Right renal pelvis (tissue), 4 donors: ENCODE data around the gene PADI3. TPM values are rescaled to one million over a fixed set of nuclear protein-coding genes. Genes with fewer than 3 reads are reported as not detected.

Experiments
- DNase-seq, 4 donors: peaks; one replicate each; pipeline ENCODE4 v3.0.0-alpha.2; 2013; ENCODE audit warnings: low read depth in 4 of 4, low spot score in 3 of 4, missing footprints in 1 of 4
- polyA plus RNA-seq, 4 donors: library from polyadenylated mRNA; unstranded; fragments of 120-200 nt; gene quantifications; one replicate each; pipeline ENCODE4 v1.2.1, GENCODE V29; 2013; ENCODE audit not compliant: insufficient read length in 4 of 4

PADI3 gene
- under 1 TPM in 3 of 4 donors, not detected in 1; 0.10 to 0.22 (median 0.14) TPM for polyA plus RNA-seq

GRCh38 chr1:17248781-17249180 lies at the start of gene PADI3:
TSS of gene PADI3 (plus strand) at chr1:17249098. CDS start at chr1:17249138, 40 bp downstream.
- no peak for DNase-seq

GRCh38 chr1:17199267-17200044 lies 49.4 kb upstream of the PADI3 start:
- no peak for DNase-seq

GRCh38 chr1:17200246-17200645 lies 48.7 kb upstream of the PADI3 start:
- no peak for DNase-seq

- peak in 1 of 4 donors; percentile 31 for DNase-seq
Observed at GRCh38 chr1:17200756-17201155, 48.1 kb upstream of the PADI3 start.

DNA sequence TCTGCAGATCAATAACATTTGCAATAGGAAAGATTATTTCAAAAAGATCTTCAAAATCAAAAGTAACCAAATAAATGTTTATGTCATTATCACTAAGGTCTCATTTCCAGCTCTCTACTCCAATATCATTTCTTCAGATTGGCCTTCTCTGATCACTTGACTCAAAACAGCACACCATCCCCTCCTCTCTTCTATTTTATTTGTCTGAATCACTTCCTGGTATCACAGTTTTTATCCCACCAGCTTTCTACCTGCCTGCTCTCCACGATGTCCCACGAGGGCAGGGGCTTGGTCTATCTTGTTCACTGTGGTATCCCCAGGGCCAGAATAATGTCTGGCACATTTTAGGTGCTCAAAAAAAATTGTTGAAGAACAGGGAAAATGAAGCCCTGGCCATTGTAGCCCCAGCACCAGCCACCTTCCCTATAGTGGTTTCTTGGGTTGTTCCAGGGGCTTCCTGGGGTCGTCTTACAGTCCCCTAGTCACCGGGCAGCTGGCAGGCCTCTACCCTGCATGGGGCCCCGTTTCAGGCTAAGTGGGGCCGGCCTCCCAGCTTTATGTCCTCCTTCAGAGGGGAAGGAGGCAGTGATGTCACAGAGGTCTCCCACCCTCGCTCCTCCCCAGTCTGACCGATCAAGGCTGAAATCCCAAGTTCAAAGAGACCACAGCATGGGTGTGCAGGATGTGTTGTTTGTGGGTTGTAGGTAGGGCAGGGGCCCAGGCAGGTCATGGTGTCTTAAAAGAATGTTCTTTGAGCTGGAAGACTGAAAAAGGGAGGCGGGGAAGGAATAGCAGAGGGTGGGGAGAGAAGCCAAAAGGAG lies 47.5 kb upstream of the PADI3 start:
- DNase-seq: no peak

- no peak for DNase-seq
Observed at GRCh38 chr1:17204546-17205440, 44.1 kb upstream of the PADI3 start, which contains the start of gene PADI1. TSS of gene PADI1 (plus strand) at chr1:17205128. CDS start at chr1:17205218, 90 bp downstream.

DNA sequence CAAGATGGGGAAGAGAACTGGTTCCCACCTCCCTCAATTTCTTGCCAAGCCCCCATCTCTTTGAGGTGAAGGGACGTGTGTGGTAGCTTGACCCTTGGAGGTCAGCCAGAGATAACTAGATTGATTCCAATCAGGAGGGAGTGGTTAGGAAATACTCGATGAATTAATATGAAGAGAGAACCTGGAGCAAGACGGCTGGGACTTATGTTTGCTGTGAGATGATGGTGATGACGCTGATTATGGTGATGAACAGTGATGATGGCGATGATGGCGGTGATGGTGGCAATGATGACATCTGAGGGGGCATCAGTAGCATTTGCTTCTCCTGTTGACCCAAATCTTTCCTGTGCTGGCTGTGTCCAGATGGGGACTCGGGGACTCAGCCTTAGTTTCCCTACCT lies 43.2 kb upstream of the PADI3 start:
- no peak for DNase-seq

GRCh38 chr1:17206196-17206595 lies 42.7 kb upstream of the PADI3 start:
- DNase-seq: no peak

DNA sequence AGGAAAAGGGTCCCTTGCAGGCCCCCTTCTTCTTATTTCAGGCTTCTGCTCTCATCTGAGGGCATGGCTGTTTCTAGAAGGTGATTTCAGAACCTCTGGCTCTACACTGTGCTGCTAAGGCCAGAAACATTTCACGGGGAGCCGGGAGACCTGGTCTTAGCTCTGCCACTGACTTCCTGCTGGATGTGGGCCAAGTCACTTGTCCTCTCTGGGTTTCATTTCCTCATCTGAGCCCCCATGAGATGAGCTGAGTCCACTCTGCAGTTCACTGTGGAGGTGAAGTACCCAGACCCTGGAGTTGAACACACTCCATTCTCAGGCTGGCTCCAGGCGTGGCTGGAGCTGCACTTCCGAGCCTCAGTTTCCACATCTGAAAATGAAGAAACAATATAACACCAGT lies 41.9 kb upstream of the PADI3 start:
- no peak for DNase-seq

DNA sequence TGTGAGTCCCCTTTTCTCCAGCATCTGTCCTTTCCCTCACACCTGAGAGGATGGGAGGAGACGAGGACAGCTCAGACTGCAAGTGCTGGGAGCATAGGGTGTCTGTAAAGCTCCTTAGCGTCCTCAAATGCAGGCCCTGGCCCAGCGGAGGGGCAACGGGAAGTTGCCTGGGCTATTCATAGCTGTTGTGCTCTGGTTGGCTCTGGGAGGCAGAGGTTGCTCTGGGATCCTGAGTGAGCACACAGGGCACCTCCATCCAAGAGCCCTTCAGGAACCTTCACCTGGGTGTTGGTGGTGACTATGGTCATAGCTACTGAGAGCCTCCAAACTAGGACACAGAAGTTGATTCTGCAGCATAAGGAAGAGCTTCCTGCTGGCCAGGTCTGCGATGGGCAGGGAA lies 41.4 kb upstream of the PADI3 start:
- DNase-seq: no peak

DNA sequence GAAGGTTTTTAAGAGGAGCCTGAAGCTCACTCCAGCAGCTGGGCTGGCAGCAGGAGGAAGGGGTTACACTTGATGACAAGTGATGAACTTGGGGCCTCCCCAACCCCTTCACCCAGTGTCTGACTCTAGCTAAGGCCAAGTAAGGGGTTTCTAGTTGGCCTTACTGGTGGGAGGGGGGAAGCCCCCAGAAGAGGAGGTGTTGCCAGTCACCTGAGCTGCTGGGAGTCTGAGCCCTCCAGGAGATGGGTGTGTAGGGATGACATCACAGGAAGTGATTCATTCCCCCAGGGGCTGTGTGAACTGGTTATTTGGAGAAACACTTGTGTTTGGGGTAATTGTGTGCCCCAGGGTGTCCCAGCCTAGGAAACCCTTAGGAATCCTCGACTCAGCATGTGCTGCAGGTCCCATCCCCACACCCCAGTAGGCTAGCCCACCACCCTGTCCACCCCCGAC lies 40.9 kb upstream of the PADI3 start:
- DNase-seq: no peak

GRCh38 chr1:17208546-17208945 lies 40.4 kb upstream of the PADI3 start:
- no peak for DNase-seq

- DNase-seq: no peak
Observed at GRCh38 chr1:17209430-17209829, 39.5 kb upstream of the PADI3 start.

DNA sequence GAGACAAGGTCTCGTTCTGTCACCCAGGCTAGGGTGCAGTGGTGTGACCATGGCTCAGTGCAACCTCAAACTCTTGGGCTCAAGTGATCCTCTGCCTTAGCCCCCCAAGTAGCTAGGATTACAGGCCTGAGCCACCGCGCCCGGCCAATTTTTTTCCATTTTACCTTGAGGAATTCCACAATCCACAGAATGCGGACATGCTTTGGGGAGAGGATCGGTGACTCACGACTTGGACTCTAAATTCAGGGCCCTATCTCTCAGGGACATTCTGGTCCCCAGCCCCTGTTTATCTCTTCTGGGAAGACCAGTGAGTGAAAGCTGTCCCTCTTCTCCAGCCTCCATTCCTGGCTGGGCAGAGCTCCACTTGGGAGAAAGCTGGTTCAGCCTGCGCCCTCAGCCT lies 38.7 kb upstream of the PADI3 start:
- no peak for DNase-seq

GRCh38 chr1:17211377-17211776 lies 37.5 kb upstream of the PADI3 start:
- no peak for DNase-seq

DNA sequence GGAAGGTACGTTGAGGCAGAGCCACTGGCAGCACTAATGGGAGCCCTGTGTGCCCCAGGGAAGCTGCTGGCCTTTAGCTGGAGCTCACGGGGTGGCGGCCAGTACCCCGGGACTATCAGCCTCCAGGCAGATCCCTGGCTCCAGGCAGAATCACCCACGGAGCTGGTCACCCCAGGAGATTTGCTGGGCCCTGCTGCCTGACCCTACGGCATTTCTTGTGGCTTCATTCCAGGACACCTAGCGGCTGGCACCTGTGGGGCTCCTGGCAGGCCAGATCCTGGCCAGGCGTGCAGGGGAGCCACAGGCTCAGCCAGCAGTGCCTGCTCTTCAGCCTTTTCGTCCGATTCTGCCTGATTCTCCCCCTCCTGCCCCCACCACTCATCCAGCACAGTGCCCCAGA lies 36.9 kb upstream of the PADI3 start:
- DNase-seq: no peak

GRCh38 chr1:17212487-17213121 lies 36.3 kb upstream of the PADI3 start:
- peak; percentile 48 to 68 (median 64) for DNase-seq

DNA sequence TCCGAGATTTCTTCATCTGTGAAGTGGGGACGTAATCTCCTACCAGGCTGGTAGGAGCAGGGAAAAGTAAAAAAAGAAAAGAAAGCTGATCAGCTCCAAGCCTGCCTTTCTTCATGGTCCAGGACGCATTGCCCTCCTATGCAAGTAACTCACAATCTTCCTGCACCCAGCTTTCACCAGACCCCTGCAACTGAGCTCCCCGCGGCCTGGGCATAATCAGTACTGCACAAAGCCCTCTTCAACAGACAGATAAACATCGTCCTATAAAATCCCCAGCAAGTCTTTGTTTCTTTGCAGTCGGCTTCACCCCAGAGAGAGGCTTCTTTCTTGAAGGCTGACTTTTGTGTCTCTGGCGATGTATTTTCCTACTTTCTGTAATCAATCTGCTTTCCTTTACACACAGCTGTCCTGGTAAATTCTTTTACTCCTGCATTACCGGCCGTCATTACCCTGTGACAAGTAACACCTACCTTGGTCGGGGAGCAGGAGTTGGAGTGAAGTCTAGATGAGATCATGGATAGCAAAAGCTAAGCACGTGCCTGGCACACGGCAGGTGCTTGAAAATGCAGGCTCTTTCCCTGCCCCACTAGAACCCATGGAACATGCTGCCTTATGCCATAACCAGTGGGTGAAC lies 35.6 kb upstream of the PADI3 start:
- DNase-seq: no peak

- DNase-seq: no peak
Observed at GRCh38 chr1:17213782-17214148, 35.1 kb upstream of the PADI3 start.
